GM12878 (cell line): ENCODE results near the gene CCDC134.

Source experiments
- EP300 ChIP-seq, 2 experiments: fragments of 150-350 bp in 1 of 2; IDR thresholded peaks; 2 replicates each; pipeline ENCODE4 v1.6.1; 2011 to 2012; ENCODE audit warnings: low read depth in 2 of 2, low read length in 2 of 2, borderline replicate concordance in 1 of 2, improper control_type of control experiment in 1 of 2, inconsistent platforms in 1 of 2; ENCODE audit not compliant: control insufficient read depth in 1 of 2
- MXI1 ChIP-seq: fragments of 150-350 bp; IDR thresholded peaks from 2 replicates; pipeline ENCODE4 v1.6.1; 2011; ENCODE audit warnings: low read depth, mild to moderate bottlenecking, inconsistent platforms, low read length, improper control_type of control experiment
- POLR2AphosphoS2 ChIP-seq: IDR thresholded peaks from 2 replicates; pipeline ENCODE4 v1.6.1; 2011; ENCODE audit warnings: low read depth, mild to moderate bottlenecking, low read length, improper control_type of control experiment, moderate library complexity
- SMC3 ChIP-seq: IDR thresholded peaks from 2 replicates; pipeline ENCODE4 v1.6.1; 2011; ENCODE audit warnings: low read length, improper control_type of control experiment, borderline replicate concordance
- TF ChIP-seq, protein P1 (sequence below): fragments of 450-650 bp; IDR thresholded peaks from 2 replicates; pipeline ENCODE4 v1.6.1; 2017; ENCODE audit warnings: mild to moderate bottlenecking

GRCh38 chr22:41808400-41808799 is 7.9 kb downstream of the CCDC134 start:
- no peak for TF ChIP-seq POLR2AphosphoS2
- no peak for TF ChIP-seq EP300 (IDR thresholded peaks at IDR 0.05; ENCODE audit: borderline replicate concordance in 1 of 2, control insufficient read depth in 1 of 2, low read depth in 2 of 2, low read length in 2 of 2)
- TF ChIP-seq, protein P1, sequence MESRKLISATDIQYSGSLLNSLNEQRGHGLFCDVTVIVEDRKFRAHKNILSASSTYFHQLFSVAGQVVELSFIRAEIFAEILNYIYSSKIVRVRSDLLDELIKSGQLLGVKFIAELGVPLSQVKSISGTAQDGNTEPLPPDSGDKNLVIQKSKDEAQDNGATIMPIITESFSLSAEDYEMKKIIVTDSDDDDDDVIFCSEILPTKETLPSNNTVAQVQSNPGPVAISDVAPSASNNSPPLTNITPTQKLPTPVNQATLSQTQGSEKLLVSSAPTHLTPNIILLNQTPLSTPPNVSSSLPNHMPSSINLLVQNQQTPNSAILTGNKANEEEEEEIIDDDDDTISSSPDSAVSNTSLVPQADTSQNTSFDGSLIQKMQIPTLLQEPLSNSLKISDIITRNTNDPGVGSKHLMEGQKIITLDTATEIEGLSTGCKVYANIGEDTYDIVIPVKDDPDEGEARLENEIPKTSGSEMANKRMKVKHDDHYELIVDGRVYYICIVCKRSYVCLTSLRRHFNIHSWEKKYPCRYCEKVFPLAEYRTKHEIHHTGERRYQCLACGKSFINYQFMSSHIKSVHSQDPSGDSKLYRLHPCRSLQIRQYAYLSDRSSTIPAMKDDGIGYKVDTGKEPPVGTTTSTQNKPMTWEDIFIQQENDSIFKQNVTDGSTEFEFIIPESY: no peak
- TF ChIP-seq MXI1: no peak
- no peak for TF ChIP-seq SMC3
